ENCODE data around the gene TMCO4.

TMCO4 gene

GRCh38 chr1:19737104-19737825 lies 62.5 kb downstream of the TMCO4 start:
- Mint-ChIP-seq H3K4me1 (ENCODE audit: low read depth) (no peaks in the 10 kb centered on the region), H3K27ac (no peak overlapping the region), H3K27me3 (no peaks in the 10 kb centered on the region), H3K4me3 (no peak overlapping the region), H3K9me3 (no peaks in the 10 kb centered on the region), H3K36me3 (ENCODE audit: low read depth) (peaks cover 56% of the 10 kb centered on the region)
- no peak for DNase-seq

- Mint-ChIP-seq H3K9me3 (peaks cover 5% of the 10 kb centered on the region), H3K4me1 (ENCODE audit: low read depth) (no peaks in the 10 kb centered on the region)
- no peak for DNase-seq
These were observed 64.1 kb downstream of the TMCO4 start for GRCh38 chr1:19735440-19736127.

GRCh38 chr1:19734472-19734999 lies 65.2 kb downstream of the TMCO4 start:
- Mint-ChIP-seq H3K9me3 (peaks cover 11% of the 10 kb centered on the region), H3K27ac (no peak overlapping the region), H3K4me1 (ENCODE audit: low read depth) (no peaks in the 10 kb centered on the region), H3K4me3 (no peak overlapping the region), H3K27me3 (no peaks in the 10 kb centered on the region), H3K36me3 (ENCODE audit: low read depth) (peaks cover 60% of the 10 kb centered on the region)
- no peak for DNase-seq

More at GRCh38 chr1:19735440-19736127, 64.1 kb downstream of the TMCO4 start:
- Mint-ChIP-seq H3K27ac (no peak overlapping the region), H3K4me3 (no peak overlapping the region), H3K27me3 (no peaks in the 10 kb centered on the region), H3K36me3 (ENCODE audit: low read depth) (peaks cover 62% of the 10 kb centered on the region)

GRCh38 chr1:19734056-19734455 lies 65.7 kb downstream of the TMCO4 start:
- H3K4me3 Mint-ChIP-seq: no peak overlapping the region
- H3K36me3 Mint-ChIP-seq (ENCODE audit: low read depth): peaks cover 55% of the 10 kb centered on the region
- H3K27me3 Mint-ChIP-seq: no peaks in the 10 kb centered on the region
- H3K9me3 Mint-ChIP-seq: peaks cover 11% of the 10 kb centered on the region
- DNase-seq: no peak
- no peak overlapping the region for H3K27ac Mint-ChIP-seq
- no peaks in the 10 kb centered on the region for H3K4me1 Mint-ChIP-seq (ENCODE audit: low read depth)

- peaks cover 55% of the 10 kb centered on the region for H3K36me3 Mint-ChIP-seq (ENCODE audit: low read depth)
- H3K27ac Mint-ChIP-seq: no peak overlapping the region
- DNase-seq: no peak
- H3K27me3 Mint-ChIP-seq: no peaks in the 10 kb centered on the region
- H3K9me3 Mint-ChIP-seq: peaks cover 11% of the 10 kb centered on the region
- H3K4me3 Mint-ChIP-seq: no peak overlapping the region
- H3K4me1 Mint-ChIP-seq (ENCODE audit: low read depth): no peaks in the 10 kb centered on the region
These were observed 66.1 kb downstream of the TMCO4 start for GRCh38 chr1:19733615-19734014.

GRCh38 chr1:19731311-19731821 lies 68.3 kb downstream of the TMCO4 start:
- no peak for DNase-seq
- no peak overlapping the region for H3K4me3 Mint-ChIP-seq
- H3K9me3 Mint-ChIP-seq: peaks cover 11% of the 10 kb centered on the region
- H3K36me3 Mint-ChIP-seq (ENCODE audit: low read depth): peaks cover 67% of the 10 kb centered on the region
- H3K27me3 Mint-ChIP-seq: no peaks in the 10 kb centered on the region
- H3K4me1 Mint-ChIP-seq (ENCODE audit: low read depth): no peaks in the 10 kb centered on the region
- no peak overlapping the region for H3K27ac Mint-ChIP-seq

- peaks cover 11% of the 10 kb centered on the region for H3K9me3 Mint-ChIP-seq
- H3K36me3 Mint-ChIP-seq (ENCODE audit: low read depth): peaks cover 67% of the 10 kb centered on the region
- H3K4me3 Mint-ChIP-seq: no peak overlapping the region
- H3K27ac Mint-ChIP-seq: no peak overlapping the region
- no peaks in the 10 kb centered on the region for H3K4me1 Mint-ChIP-seq (ENCODE audit: low read depth)
- H3K27me3 Mint-ChIP-seq: no peaks in the 10 kb centered on the region
- no peak for DNase-seq
These were observed 68.9 kb downstream of the TMCO4 start for GRCh38 chr1:19730793-19731192.

- Mint-ChIP-seq H3K4me1 (ENCODE audit: low read depth) (no peaks in the 10 kb centered on the region), H3K9me3 (peaks cover 11% of the 10 kb centered on the region), H3K27me3 (no peaks in the 10 kb centered on the region), H3K36me3 (ENCODE audit: low read depth) (peaks cover 66% of the 10 kb centered on the region), H3K27ac (no peak overlapping the region), H3K4me3 (no peak overlapping the region)
- no peak for DNase-seq
These were observed 69.5 kb downstream of the TMCO4 start for GRCh38 chr1:19730232-19730631.

GRCh38 chr1:19728413-19729145 lies 71.1 kb downstream of the TMCO4 start:
- no peaks in the 10 kb centered on the region for H3K27me3 Mint-ChIP-seq
- H3K27ac Mint-ChIP-seq: no peak overlapping the region
- no peaks in the 10 kb centered on the region for H3K4me1 Mint-ChIP-seq (ENCODE audit: low read depth)
- no peak overlapping the region for H3K4me3 Mint-ChIP-seq
- peaks cover 57% of the 10 kb centered on the region for H3K36me3 Mint-ChIP-seq (ENCODE audit: low read depth)
- no peak for DNase-seq
- H3K9me3 Mint-ChIP-seq: peaks cover 11% of the 10 kb centered on the region

GRCh38 chr1:19725606-19726005 lies 74.1 kb downstream of the TMCO4 start:
- H3K36me3 Mint-ChIP-seq (ENCODE audit: low read depth): peaks cover 32% of the 10 kb centered on the region
- no peak overlapping the region for H3K4me3 Mint-ChIP-seq
- no peaks in the 10 kb centered on the region for H3K27me3 Mint-ChIP-seq
- H3K4me1 Mint-ChIP-seq (ENCODE audit: low read depth): no peaks in the 10 kb centered on the region
- peaks cover 7% of the 10 kb centered on the region for H3K9me3 Mint-ChIP-seq
- H3K27ac Mint-ChIP-seq: no peak overlapping the region
- no peak for DNase-seq

GRCh38 chr1:19723874-19724273 lies 75.8 kb downstream of the TMCO4 start:
- Mint-ChIP-seq H3K27ac (no peak overlapping the region), H3K4me3 (no peak overlapping the region), H3K9me3 (no peaks in the 10 kb centered on the region), H3K36me3 (ENCODE audit: low read depth) (peaks cover 23% of the 10 kb centered on the region), H3K27me3 (no peaks in the 10 kb centered on the region), H3K4me1 (ENCODE audit: low read depth) (no peaks in the 10 kb centered on the region)
- DNase-seq: no peak

- peak overlapping the region; percentile 50 for H3K27ac Mint-ChIP-seq
These were observed 78.7 kb downstream of the TMCO4 start for GRCh38 chr1:19720973-19721372.

GRCh38 chr1:19720174-19720573 lies 79.5 kb downstream of the TMCO4 start:
- Mint-ChIP-seq H3K4me1 (ENCODE audit: low read depth) (peaks cover 7% of the 10 kb centered on the region), H3K27me3 (no peaks in the 10 kb centered on the region), H3K36me3 (ENCODE audit: low read depth) (peaks cover 10% of the 10 kb centered on the region), H3K9me3 (no peaks in the 10 kb centered on the region), H3K27ac (no peak overlapping the region), H3K4me3 (no peak overlapping the region)
- DNase-seq: no peak

More at GRCh38 chr1:19720973-19721372, 78.7 kb downstream of the TMCO4 start:
- H3K27me3 Mint-ChIP-seq: no peaks in the 10 kb centered on the region
- H3K4me3 Mint-ChIP-seq: no peak overlapping the region
- DNase-seq: no peak
- no peaks in the 10 kb centered on the region for H3K4me1 Mint-ChIP-seq (ENCODE audit: low read depth)
- no peaks in the 10 kb centered on the region for H3K9me3 Mint-ChIP-seq
- peaks cover 14% of the 10 kb centered on the region for H3K36me3 Mint-ChIP-seq (ENCODE audit: low read depth)

GRCh38 chr1:19717467-19717866 lies 82.2 kb downstream of the TMCO4 start:
- no peak for DNase-seq
- Mint-ChIP-seq H3K4me1 (ENCODE audit: low read depth) (peaks cover 16% of the 10 kb centered on the region), H3K9me3 (no peaks in the 10 kb centered on the region), H3K36me3 (ENCODE audit: low read depth) (peaks cover 16% of the 10 kb centered on the region), H3K27ac (no peak overlapping the region), H3K27me3 (no peaks in the 10 kb centered on the region), H3K4me3 (no peak overlapping the region)

Data from activated T-cell treated with anti-CD3 and anti-CD28 coated beads, Interleukin-2, amount 50 U/mL, for 24 hours (primary cell).